Renal cortex interstitium (tissue), 15 donors: ENCODE results near the gene PRAMEF14. TPM values are rescaled to one million over a fixed set of nuclear protein-coding genes. Genes with fewer than 3 reads are reported as not detected.
"Not testable (repeated sequence)": the region's sequence is repeated elsewhere in the genome, so short reads cannot be mapped to it uniquely, and the experiment has no call there.

Experiments
- DNase-seq, 11 donors: peaks; one replicate each; pipeline ENCODE4 v3.0.0-alpha.2; 2013; ENCODE audit warnings: low read depth in 9 of 11, low spot score in 4 of 11; ENCODE audit errors: extremely low read depth in 1 of 11
- long read RNA-seq, 16 experiments: transcript quantifications; one replicate each; lab custom pipeline, GENCODE V29; 2026
- polyA plus RNA-seq, 3 donors: library from polyadenylated mRNA; unstranded; fragments of 120-200 nt; gene quantifications; one replicate each; pipeline ENCODE4 v1.2.1, GENCODE V29; 2013; ENCODE audit not compliant: insufficient read length in 3 of 3

PRAMEF14 gene
- polyA plus RNA-seq: not detected
- long read RNA-seq, donor 1: 0 reads
- long read RNA-seq, donor 2: 0 reads
- long read RNA-seq, donor 3: 0 reads
- long read RNA-seq, donor 4: 0 reads
- long read RNA-seq, donor 5: 0 reads
- long read RNA-seq, donor 6: 0 reads
- long read RNA-seq, donor 7: 0 reads
- long read RNA-seq, donor 8: 0 reads
- long read RNA-seq, donor 9: 0 reads
- long read RNA-seq, donor 10: 0 reads
- long read RNA-seq, donor 11: 0 reads
- long read RNA-seq, donor 12: 0 reads
- long read RNA-seq, donor 13: 0 reads
- long read RNA-seq, donor 14: 0 reads
- long read RNA-seq, donor 15: 0 reads
- long read RNA-seq, donor 16: 0 reads

- DNase-seq: not testable (repeated sequence)
These were observed at the start of gene PRAMEF14 for GRCh38 chr1:13347034-13347433. Gene PRAMEF14, minus strand, starts transcription at chr1:13347134. Its CDS starts 1,820 bp downstream, at chr1:13345314.

- not testable (repeated sequence) for DNase-seq
These were observed 48.4 kb upstream of the PRAMEF14 start for GRCh38 chr1:13395311-13395710.

GRCh38 chr1:13394761-13395160 is 47.8 kb upstream of the PRAMEF14 start:
- DNase-seq: not testable (repeated sequence)

GRCh38 chr1:13393004-13393403 is 46.1 kb upstream of the PRAMEF14 start:
- not testable (repeated sequence) for DNase-seq

GRCh38 chr1:13389332-13389731 is 42.4 kb upstream of the PRAMEF14 start, which contains the start of gene PRAMEF17:
Gene PRAMEF17, plus strand, starts transcription at chr1:13389632. Its CDS starts 26 bp downstream, at chr1:13389658.
- DNase-seq: not testable (repeated sequence)

- DNase-seq: not testable (repeated sequence)
These were observed 33.4 kb upstream of the PRAMEF14 start for GRCh38 chr1:13380380-13380779.

GRCh38 chr1:13378983-13379382 is 32.0 kb upstream of the PRAMEF14 start:
- not testable (repeated sequence) for DNase-seq

- DNase-seq: peak in 3 of 11 donors; percentile 0 to 9 (median 1)
These were observed 21.6 kb upstream of the PRAMEF14 start for GRCh38 chr1:13368544-13368943.

- not testable (repeated sequence) for DNase-seq
These were observed 19.6 kb upstream of the PRAMEF14 start for GRCh38 chr1:13366536-13366935.

GRCh38 chr1:13364928-13365327 is 18.0 kb upstream of the PRAMEF14 start:
- not testable (repeated sequence) for DNase-seq

GRCh38 chr1:13362364-13362763 is 15.4 kb upstream of the PRAMEF14 start:
- not testable (repeated sequence) for DNase-seq

GRCh38 chr1:13356774-13357173 is 9.8 kb upstream of the PRAMEF14 start:
- peak; percentile 3 to 40 (median 24) for DNase-seq

GRCh38 chr1:13354475-13354874 is 7.5 kb upstream of the PRAMEF14 start:
- not testable (repeated sequence) for DNase-seq

GRCh38 chr1:13353476-13353875 is 6.5 kb upstream of the PRAMEF14 start:
- DNase-seq: not testable (repeated sequence)

- not testable (repeated sequence) for DNase-seq
These were observed 4.4 kb downstream of the PRAMEF14 start for GRCh38 chr1:13342496-13342895.

GRCh38 chr1:13315281-13315680 is 31.7 kb downstream of the PRAMEF14 start, which contains the start of gene PRAMEF15:
Gene PRAMEF15, plus strand, starts transcription at chr1:13315581. Its CDS starts 2,827 bp downstream, at chr1:13318408.
- not testable (repeated sequence) for DNase-seq

GRCh38 chr1:13303239-13303638 is 43.7 kb downstream of the PRAMEF14 start, which contains the start of gene PRAMEF33:
Gene PRAMEF33, plus strand, starts transcription at chr1:13303539. Its CDS starts 2,416 bp downstream, at chr1:13305955.
- DNase-seq: not testable (repeated sequence)

- not testable (repeated sequence) for DNase-seq
These were observed 44.7 kb downstream of the PRAMEF14 start for GRCh38 chr1:13302197-13302596.

- not testable (repeated sequence) for DNase-seq
These were observed 48.2 kb downstream of the PRAMEF14 start for GRCh38 chr1:13298699-13299098.

- not testable (repeated sequence) for DNase-seq
These were observed 49.6 kb downstream of the PRAMEF14 start for GRCh38 chr1:13297216-13297931.
